Measurements from ENCODE around the gene GAREM2.

- TF ChIP-seq CTCF (conservative IDR thresholded peaks at IDR 0.05 in 1 of 2, IDR thresholded peaks at IDR 0.05 in 1 of 2; ENCODE audit: extremely low read depth in 1 of 2, insufficient read depth in 1 of 2, low read depth in 1 of 2, low read length in 2 of 2) = no peak
- TF ChIP-seq EZH2 (IDR thresholded peaks at IDR 0.05; ENCODE audit: borderline replicate concordance, low read length) = no peak
These were observed 20.8 kb downstream of the GAREM2 start for GRCh38 chr2:26193578-26194231.
